HG03280 (cell line): ENCODE measurements around the gene SMIM10.
"Not testable (repeated sequence)": the region's sequence is repeated elsewhere in the genome, so short reads cannot be mapped to it uniquely, and the experiment has no call there.

Experiments
- ATAC-seq: cut with Tn5 transposase; IDR thresholded peaks from one replicate; pipeline ENCODE4 v1.9.1; 2021; ENCODE audit warnings: mild to moderate bottlenecking, moderate library complexity; ENCODE audit not compliant: unreplicated experiment

Gene SMIM10

GRCh38 chrX:134990801-134991481 is at the start of gene SMIM10:
Gene SMIM10, plus strand, starts transcription at chrX:134990991. Its CDS starts 105 bp downstream, at chrX:134991096.
- ATAC-seq = no peak

- ATAC-seq = not testable (repeated sequence)
Observed at GRCh38 chrX:134946364-134946763, 44.4 kb upstream of the SMIM10 start.

GRCh38 chrX:134948333-134949241 is 42.2 kb upstream of the SMIM10 start:
- no peak for ATAC-seq

- no peak for ATAC-seq
Observed at GRCh38 chrX:134949271-134949670, 41.5 kb upstream of the SMIM10 start.

- ATAC-seq = no peak
Observed at GRCh38 chrX:134957836-134958235, 33.0 kb upstream of the SMIM10 start.

- not testable (repeated sequence) for ATAC-seq
Observed at GRCh38 chrX:134960366-134960765, 30.4 kb upstream of the SMIM10 start.

GRCh38 chrX:134963041-134963440 is 27.8 kb upstream of the SMIM10 start:
- ATAC-seq = no peak

- no peak for ATAC-seq
Observed at GRCh38 chrX:134969726-134970125, 21.1 kb upstream of the SMIM10 start.

- no peak for ATAC-seq
Observed at GRCh38 chrX:134971926-134972325, 18.9 kb upstream of the SMIM10 start.

GRCh38 chrX:134975516-134975915 is 15.3 kb upstream of the SMIM10 start:
- no peak for ATAC-seq

GRCh38 chrX:134981910-134982309 is 8.9 kb upstream of the SMIM10 start:
- ATAC-seq = no peak

GRCh38 chrX:134982748-134983147 is 8.0 kb upstream of the SMIM10 start:
- no peak for ATAC-seq

- no peak for ATAC-seq
Observed at GRCh38 chrX:134985479-134985878, 5.3 kb upstream of the SMIM10 start.

- no peak for ATAC-seq
Observed at GRCh38 chrX:134990475-134990800, 353 bp upstream of the SMIM10 start.

- ATAC-seq = no peak
Observed at GRCh38 chrX:134997646-134998045, 6.9 kb downstream of the SMIM10 start.

- ATAC-seq = no peak
Observed at GRCh38 chrX:134998246-134998645, 7.5 kb downstream of the SMIM10 start.

GRCh38 chrX:134999469-134999868 is 8.7 kb downstream of the SMIM10 start:
- no peak for ATAC-seq

GRCh38 chrX:135000516-135000915 is 9.7 kb downstream of the SMIM10 start:
- no peak for ATAC-seq

GRCh38 chrX:135003876-135004623 is 13.3 kb downstream of the SMIM10 start:
- ATAC-seq = peak; percentile 98

GRCh38 chrX:135006187-135006586 is 15.4 kb downstream of the SMIM10 start:
- no peak for ATAC-seq

- no peak for ATAC-seq
Observed at GRCh38 chrX:135009057-135009610, 18.3 kb downstream of the SMIM10 start.
